ENCODE data around the gene COX15.

Gene COX15

DNA sequence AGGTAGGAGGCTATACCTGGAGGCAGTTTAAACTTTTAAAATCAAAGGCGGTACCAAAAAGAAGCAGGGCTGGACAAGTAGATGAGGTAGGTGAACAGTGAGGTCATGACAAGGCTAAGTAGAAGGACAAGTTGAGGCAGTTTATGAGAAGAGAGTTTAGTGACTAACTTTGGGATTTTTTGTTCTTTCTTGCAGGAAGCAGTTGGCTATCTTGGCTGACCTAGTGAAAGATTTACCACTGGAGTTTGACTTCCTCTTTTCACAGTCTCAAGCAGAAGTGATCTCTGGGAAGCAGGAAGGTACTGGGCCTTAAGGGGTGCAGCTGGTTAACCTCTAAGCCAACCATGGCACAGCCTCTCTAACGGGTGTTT lies 46.3 kb downstream of the COX15 start:
- no peak overlapping the region for H3K27ac ChIP-seq
- ChIA-PET POLR2A (ENCODE audit: low non-redundant PET) (no interaction called here), CTCF (interaction anchor here (0.6 to 1.0 kb wide), 2 partner anchors 47 to 53 kb away, joined by 3 read pairs; no protein-coding TSS in a partner anchor)
- TF ChIP-seq, protein P1, sequence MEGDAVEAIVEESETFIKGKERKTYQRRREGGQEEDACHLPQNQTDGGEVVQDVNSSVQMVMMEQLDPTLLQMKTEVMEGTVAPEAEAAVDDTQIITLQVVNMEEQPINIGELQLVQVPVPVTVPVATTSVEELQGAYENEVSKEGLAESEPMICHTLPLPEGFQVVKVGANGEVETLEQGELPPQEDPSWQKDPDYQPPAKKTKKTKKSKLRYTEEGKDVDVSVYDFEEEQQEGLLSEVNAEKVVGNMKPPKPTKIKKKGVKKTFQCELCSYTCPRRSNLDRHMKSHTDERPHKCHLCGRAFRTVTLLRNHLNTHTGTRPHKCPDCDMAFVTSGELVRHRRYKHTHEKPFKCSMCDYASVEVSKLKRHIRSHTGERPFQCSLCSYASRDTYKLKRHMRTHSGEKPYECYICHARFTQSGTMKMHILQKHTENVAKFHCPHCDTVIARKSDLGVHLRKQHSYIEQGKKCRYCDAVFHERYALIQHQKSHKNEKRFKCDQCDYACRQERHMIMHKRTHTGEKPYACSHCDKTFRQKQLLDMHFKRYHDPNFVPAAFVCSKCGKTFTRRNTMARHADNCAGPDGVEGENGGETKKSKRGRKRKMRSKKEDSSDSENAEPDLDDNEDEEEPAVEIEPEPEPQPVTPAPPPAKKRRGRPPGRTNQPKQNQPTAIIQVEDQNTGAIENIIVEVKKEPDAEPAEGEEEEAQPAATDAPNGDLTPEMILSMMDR (conservative IDR thresholded peaks at IDR 0.05; ENCODE audit: low read depth), result no peak
- DNase-seq (ENCODE audit: low spot score), result peak; percentile 72

DNA sequence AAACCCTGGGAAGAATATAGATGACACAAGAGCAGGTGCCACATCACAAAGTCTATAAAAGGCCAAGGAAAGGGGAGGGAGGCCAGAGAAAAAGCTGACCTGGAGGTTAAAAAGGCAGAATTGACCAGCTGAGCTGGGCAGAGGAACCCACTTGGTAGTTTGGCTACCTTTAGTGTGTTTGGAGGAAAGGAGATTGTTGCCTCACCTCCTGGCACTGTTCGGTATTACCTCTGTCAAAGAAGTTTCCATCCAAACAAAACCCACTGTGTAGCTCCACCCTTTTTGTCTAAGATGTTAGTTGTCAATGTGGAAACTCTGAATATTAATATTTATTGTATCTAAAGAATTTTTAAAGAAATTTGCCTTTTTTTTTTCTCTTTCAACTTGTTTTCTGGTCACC lies 49.2 kb downstream of the COX15 start:
- no peak overlapping the region for H3K27ac ChIP-seq
- CTCF ChIA-PET, result interaction anchor here (1.3 kb wide), 1 partner anchor 52 kb away, joined by 5 read pairs; no protein-coding TSS in a partner anchor
- TF ChIP-seq, protein P1 (conservative IDR thresholded peaks at IDR 0.05; ENCODE audit: low read depth), result no peak
- POLR2A ChIA-PET (ENCODE audit: low non-redundant PET), result no interaction called here
- no peak for DNase-seq (ENCODE audit: low spot score)

All from RWPE1 (cell line).